ENCODE results near the gene SOCS1.

- TF ChIP-seq CTBP1 (IDR thresholded peaks at IDR 0.05; ENCODE audit: borderline replicate concordance) (no peak), NFRKB (IDR thresholded peaks at IDR 0.05) (no peak), SUZ12 (IDR thresholded peaks at IDR 0.05) (no peak), TARDBP (IDR thresholded peaks at IDR 0.05) (no peak), ELF4 (IDR thresholded peaks at IDR 0.05) (no peak), SP1 (IDR thresholded peaks at IDR 0.05) (no peak), HDGF (IDR thresholded peaks at IDR 0.05; ENCODE audit: borderline replicate concordance) (no peak), BHLHE40 (IDR thresholded peaks at IDR 0.05; ENCODE audit: borderline replicate concordance) (no peak), ARNT (IDR thresholded peaks at IDR 0.05) (no peak), FOXK2 (IDR thresholded peaks at IDR 0.05) (no peak), FOXM1 (IDR thresholded peaks at IDR 0.05; ENCODE audit: borderline replicate concordance) (no peak)
These were observed 17.1 kb upstream of the SOCS1 start, which contains the start of gene PRM3 for GRCh38 chr16:11272921-11273720.

Measured in HEK293T (cell line).